Left ventricle myocardium inferior (tissue), 1 donor: Measurements from ENCODE around the gene OR2M3. TPM values are rescaled to one million over a fixed set of nuclear protein-coding genes. Genes with fewer than 3 reads are reported as not detected.

Source experiments
- DNase-seq: peaks from one replicate; pipeline ENCODE4 v3.0.0-alpha.2; 2020
- H3K27ac ChIP-seq: fragments of 200-600 bp; replicated peaks from 2 replicates; pipeline ENCODE4 v1.8.0; 2021
- H3K27me3 ChIP-seq: fragments of 200-600 bp; 2 replicates; pipeline ENCODE4 v1.8.0; 2021; ENCODE audit warnings: low read depth
- H3K36me3 ChIP-seq: fragments of 200-600 bp; 2 replicates; pipeline ENCODE4 v1.8.0; 2021
- H3K4me1 ChIP-seq: fragments of 200-600 bp; 2 replicates; pipeline ENCODE4 v1.8.0; 2021
- H3K4me3 ChIP-seq: fragments of 200-600 bp; 2 replicates; pipeline ENCODE4 v1.8.0; 2021; ENCODE audit warnings: mild to moderate bottlenecking, moderate library complexity
- H3K9me3 ChIP-seq: fragments of 200-600 bp; replicated peaks from 2 replicates; pipeline ENCODE4 v1.8.0; 2021
- intact Hi-C: fragments of 100-400 bp; cut with micrococcal nuclease; formaldehyde crosslinking; loops from one replicate; pipeline ENCODE4 v1.11.0; 2022
- total RNA-seq: library from RNA; stranded (reverse); fragmentation: NEBNext Ultra II Directional; extraction: Animal tissue kit (Norgen Biotek cat#: 25700); gene quantifications from one replicate; pipeline ENCODE4 v1.2.1, GENCODE V29; 2021
- TF ChIP-seq, protein P1 (sequence below): fragments of 200-600 bp; IDR thresholded peaks from 2 replicates; pipeline ENCODE4 v1.8.0; 2021; ENCODE audit warnings: antibody characterized with exemption, mild to moderate bottlenecking, borderline replicate concordance
- donor health status: DM: no; HTN: yes; CAD: no; lungs with severe emphysema.

Gene OR2M3
- total RNA-seq, 1 donor from 2014 or later, result not detected

DNA sequence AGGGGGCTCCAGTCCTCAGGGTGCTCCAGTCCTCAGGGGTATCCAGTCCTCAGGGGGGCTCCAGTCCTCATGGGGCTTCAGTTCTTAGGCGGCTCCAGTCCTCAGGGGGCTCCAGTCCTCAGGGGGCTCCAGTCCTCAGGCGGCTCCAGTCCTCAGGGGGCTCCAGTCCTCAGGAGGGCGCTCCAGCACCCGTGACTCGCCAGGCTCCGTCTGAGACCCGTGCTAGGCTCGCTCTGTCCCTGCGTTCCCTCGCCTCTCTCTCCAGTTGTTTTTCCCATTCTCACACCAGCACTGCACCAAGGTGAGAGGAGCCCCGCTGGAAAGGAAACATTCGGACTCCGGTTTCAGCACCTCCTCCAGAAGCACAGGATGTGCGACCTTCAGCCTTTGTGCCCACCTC lies 31.9 kb upstream of the OR2M3 start:
- H3K9me3 ChIP-seq, result peaks cover 9% of the 10 kb centered on the region
- TF ChIP-seq, protein P1, sequence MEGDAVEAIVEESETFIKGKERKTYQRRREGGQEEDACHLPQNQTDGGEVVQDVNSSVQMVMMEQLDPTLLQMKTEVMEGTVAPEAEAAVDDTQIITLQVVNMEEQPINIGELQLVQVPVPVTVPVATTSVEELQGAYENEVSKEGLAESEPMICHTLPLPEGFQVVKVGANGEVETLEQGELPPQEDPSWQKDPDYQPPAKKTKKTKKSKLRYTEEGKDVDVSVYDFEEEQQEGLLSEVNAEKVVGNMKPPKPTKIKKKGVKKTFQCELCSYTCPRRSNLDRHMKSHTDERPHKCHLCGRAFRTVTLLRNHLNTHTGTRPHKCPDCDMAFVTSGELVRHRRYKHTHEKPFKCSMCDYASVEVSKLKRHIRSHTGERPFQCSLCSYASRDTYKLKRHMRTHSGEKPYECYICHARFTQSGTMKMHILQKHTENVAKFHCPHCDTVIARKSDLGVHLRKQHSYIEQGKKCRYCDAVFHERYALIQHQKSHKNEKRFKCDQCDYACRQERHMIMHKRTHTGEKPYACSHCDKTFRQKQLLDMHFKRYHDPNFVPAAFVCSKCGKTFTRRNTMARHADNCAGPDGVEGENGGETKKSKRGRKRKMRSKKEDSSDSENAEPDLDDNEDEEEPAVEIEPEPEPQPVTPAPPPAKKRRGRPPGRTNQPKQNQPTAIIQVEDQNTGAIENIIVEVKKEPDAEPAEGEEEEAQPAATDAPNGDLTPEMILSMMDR, result no peak
- DNase-seq, result no peak
- H3K27me3 ChIP-seq, result no peaks in the 10 kb centered on the region
- H3K4me3 ChIP-seq, result no peak overlapping the region
- no peaks in the 10 kb centered on the region for H3K4me1 ChIP-seq
- intact Hi-C loops, result no loop called here
- no peak overlapping the region for H3K27ac ChIP-seq
- H3K36me3 ChIP-seq, result no peaks in the 10 kb centered on the region

DNA sequence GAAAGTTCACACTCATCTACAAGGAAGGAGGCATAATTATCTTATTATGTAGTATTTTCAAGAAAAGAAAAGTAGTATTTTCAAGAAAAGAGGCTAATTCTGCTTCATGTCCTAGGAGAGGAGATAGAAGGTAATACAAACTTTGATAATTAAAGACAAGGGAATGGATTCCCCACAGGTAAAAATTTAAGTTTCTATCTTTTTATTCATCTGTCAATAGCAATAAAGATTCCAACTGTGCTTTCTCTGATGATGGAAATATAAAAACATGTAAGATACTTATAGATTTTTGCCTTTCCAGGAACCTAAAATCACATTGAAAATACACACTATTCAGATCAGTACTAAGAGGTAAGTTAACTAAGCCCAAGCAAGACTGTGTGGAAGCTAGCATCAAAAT lies 22.5 kb upstream of the OR2M3 start, which contains the start of gene OR2M2:
Gene OR2M2, plus strand, starts transcription at position 301 of the 400 bp plus-strand sequence. CDS start 5,165 bp downstream, outside the sequence.
- intact Hi-C loops, result no loop called here

DNA sequence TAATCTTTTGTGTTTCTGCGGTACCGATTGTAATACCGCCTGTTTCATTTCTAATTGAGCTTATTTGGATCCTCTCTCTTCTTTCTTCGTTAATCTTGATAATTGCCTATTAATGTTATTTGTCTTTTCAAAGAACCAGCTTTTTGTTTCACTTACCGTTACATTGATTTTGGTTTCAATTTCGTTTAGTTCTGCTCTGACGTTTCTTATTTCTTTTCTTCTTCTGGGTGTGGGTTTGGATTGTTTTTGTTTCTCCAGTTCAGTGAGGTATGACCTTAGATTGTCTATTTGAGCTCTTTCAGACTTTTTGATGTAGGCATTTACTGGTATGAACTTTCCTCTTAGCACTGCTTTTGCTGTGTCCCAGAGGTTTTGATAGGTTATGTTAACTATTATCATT lies 13.1 kb upstream of the OR2M3 start:
- intact Hi-C loops, result no loop called here
- TF ChIP-seq, protein P1, result no peak

More for the DNA sequence above, 22.5 kb upstream of the OR2M3 start, which contains the start of gene OR2M2:
- Histone ChIP-seq H3K36me3 (no peaks in the 10 kb centered on the region), H3K4me1 (no peaks in the 10 kb centered on the region), H3K4me3 (no peak within 1 kb of the TSS), H3K9me3 (peaks cover 3% of the 10 kb centered on the region), H3K27ac (no peak within 1 kb of the TSS), H3K27me3 (no peaks in the 10 kb centered on the region)
- TF ChIP-seq, protein P1, result no peak
- no peak for DNase-seq

DNA sequence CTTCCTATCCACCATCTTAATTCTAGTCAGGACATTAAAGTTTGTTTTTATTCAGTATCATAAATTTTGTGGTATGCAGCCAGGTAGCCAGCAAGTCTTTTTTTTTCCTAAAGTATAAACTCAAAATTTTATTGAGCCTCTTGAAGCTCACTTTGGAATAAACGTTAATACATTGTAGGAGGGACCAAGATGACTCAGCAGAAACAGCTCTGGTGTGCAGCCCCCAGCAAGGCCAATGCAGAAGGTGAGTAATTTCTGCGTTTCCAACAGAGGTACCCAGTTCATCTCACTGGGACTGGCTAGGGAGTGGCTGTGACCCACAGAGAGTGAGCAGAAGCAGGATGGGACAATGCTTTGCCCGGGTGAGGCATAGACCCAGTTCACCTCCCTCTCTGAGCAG lies 9.7 kb upstream of the OR2M3 start:
- TF ChIP-seq, protein P1, result no peak
- H3K4me1 ChIP-seq, result no peaks in the 10 kb centered on the region

More for the DNA sequence above, 13.1 kb upstream of the OR2M3 start:
- Histone ChIP-seq H3K9me3 (peaks cover 42% of the 10 kb centered on the region), H3K4me3 (no peak overlapping the region), H3K4me1 (no peaks in the 10 kb centered on the region), H3K27ac (no peak overlapping the region), H3K36me3 (no peaks in the 10 kb centered on the region), H3K27me3 (no peaks in the 10 kb centered on the region)
- DNase-seq, result no peak

DNA sequence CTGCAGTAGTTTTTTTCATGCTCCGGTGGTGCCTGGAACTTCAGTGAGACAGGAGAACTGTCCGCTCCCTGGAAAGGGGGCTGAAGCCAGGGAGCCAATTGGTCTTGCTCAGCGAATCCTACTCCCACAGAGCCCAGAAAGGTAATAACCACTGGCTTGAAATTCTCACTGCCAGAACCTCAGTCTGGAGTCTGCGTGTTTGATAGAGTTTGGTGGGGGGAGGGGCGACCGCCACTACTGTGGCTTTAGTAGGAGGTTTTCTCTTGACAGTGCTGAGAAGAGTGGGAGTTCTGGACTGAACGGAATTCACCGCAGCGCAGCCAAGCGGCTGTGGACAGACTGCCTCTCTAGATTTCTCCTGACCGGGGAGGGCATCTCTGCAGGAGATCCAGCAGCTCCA lies 8.0 kb upstream of the OR2M3 start:
- Histone ChIP-seq H3K4me1 (no peaks in the 10 kb centered on the region), H3K4me3 (no peak overlapping the region), H3K36me3 (no peaks in the 10 kb centered on the region), H3K27ac (no peak overlapping the region), H3K9me3 (peaks cover 43% of the 10 kb centered on the region), H3K27me3 (no peaks in the 10 kb centered on the region)
- intact Hi-C loops, result no loop called here
- TF ChIP-seq, protein P1, result no peak
- DNase-seq, result no peak

More for the DNA sequence above, 9.7 kb upstream of the OR2M3 start:
- Histone ChIP-seq H3K36me3 (no peaks in the 10 kb centered on the region), H3K4me3 (no peak overlapping the region), H3K27ac (no peak overlapping the region), H3K27me3 (no peaks in the 10 kb centered on the region), H3K9me3 (peaks cover 41% of the 10 kb centered on the region)
- DNase-seq, result no peak
- intact Hi-C loops, result no loop called here

DNA sequence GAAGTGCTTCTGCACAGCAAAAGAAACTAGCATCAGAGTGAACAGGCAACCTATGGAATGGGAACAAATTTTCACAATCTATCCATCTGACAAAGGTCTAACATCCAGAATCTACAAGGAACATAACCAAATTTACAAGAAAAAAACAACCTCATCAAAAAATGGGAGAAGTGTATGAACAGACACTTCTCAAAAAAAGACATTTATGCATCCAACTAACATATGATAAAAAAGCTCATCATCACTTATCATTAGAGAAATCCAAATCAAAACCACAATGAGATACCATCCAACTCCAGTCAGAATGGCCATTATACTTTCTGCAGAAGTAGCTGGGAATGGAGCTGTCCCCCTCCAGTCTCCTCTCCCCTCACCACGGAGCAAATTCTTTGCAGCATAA lies 2.9 kb upstream of the OR2M3 start:
- DNase-seq, result no peak
- Histone ChIP-seq H3K27me3 (no peaks in the 10 kb centered on the region), H3K4me3 (no peak overlapping the region), H3K9me3 (peaks cover 47% of the 10 kb centered on the region), H3K27ac (no peak overlapping the region), H3K36me3 (no peaks in the 10 kb centered on the region), H3K4me1 (no peaks in the 10 kb centered on the region)
- TF ChIP-seq, protein P1, result no peak
- intact Hi-C loops, result no loop called here
